ENCODE data around the gene MFAP5. TPM values are rescaled to one million over a fixed set of nuclear protein-coding genes. Genes with fewer than 3 reads are reported as not detected.

The MFAP5 gene
- total RNA-seq, 2 experiments from 2014 or later, result not detected

DNA sequence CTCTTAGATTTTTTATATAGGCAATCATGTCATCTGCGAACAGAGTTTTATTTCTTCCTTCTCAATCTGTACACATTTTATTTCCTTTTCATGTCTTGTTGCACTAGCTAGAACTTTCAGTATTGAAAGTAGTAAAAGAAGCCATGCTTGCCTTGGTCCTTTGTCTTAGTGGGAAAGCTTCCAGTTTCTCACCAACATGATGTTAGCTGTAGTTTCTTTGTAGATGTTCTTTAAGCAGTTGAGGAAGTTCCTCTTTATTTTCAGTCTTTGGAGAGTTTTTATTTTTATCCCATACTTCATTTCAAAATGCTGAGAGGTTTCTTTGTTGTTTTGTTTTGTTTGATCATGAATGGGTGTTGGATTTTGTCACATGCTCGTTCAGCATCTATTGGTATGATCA, 22.4 kb upstream of the MFAP5 start:
- Mint-ChIP-seq H3K27ac (no peak overlapping the region), H3K4me3 (no peak overlapping the region), H3K36me3 (ENCODE audit: low read depth) (no peaks in the 10 kb centered on the region), H3K9me3 (no peaks in the 10 kb centered on the region), H3K27me3 (no peaks in the 10 kb centered on the region), H3K4me1 (ENCODE audit: low read depth) (no peaks in the 10 kb centered on the region)
- POLR2A ChIA-PET, result interaction anchor here (0.6 kb wide), 1 partner anchor 587 kb away, joined by 3 read pairs; no protein-coding TSS in a partner anchor
- DNase-seq (no peak), ATAC-seq (no peak)
- CTCF ChIA-PET, result interaction anchor here (0.7 to 2.7 kb wide), 7 partner anchors 16 to 364 kb away, joined by 3 to 15 read pairs (median 7); no protein-coding TSS in a partner anchor
- TF ChIP-seq, protein P1, sequence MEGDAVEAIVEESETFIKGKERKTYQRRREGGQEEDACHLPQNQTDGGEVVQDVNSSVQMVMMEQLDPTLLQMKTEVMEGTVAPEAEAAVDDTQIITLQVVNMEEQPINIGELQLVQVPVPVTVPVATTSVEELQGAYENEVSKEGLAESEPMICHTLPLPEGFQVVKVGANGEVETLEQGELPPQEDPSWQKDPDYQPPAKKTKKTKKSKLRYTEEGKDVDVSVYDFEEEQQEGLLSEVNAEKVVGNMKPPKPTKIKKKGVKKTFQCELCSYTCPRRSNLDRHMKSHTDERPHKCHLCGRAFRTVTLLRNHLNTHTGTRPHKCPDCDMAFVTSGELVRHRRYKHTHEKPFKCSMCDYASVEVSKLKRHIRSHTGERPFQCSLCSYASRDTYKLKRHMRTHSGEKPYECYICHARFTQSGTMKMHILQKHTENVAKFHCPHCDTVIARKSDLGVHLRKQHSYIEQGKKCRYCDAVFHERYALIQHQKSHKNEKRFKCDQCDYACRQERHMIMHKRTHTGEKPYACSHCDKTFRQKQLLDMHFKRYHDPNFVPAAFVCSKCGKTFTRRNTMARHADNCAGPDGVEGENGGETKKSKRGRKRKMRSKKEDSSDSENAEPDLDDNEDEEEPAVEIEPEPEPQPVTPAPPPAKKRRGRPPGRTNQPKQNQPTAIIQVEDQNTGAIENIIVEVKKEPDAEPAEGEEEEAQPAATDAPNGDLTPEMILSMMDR (IDR thresholded peaks at IDR 0.05), result no peak
- intact Hi-C loops (cut with micrococcal nuclease), result no loop called here

DNA sequence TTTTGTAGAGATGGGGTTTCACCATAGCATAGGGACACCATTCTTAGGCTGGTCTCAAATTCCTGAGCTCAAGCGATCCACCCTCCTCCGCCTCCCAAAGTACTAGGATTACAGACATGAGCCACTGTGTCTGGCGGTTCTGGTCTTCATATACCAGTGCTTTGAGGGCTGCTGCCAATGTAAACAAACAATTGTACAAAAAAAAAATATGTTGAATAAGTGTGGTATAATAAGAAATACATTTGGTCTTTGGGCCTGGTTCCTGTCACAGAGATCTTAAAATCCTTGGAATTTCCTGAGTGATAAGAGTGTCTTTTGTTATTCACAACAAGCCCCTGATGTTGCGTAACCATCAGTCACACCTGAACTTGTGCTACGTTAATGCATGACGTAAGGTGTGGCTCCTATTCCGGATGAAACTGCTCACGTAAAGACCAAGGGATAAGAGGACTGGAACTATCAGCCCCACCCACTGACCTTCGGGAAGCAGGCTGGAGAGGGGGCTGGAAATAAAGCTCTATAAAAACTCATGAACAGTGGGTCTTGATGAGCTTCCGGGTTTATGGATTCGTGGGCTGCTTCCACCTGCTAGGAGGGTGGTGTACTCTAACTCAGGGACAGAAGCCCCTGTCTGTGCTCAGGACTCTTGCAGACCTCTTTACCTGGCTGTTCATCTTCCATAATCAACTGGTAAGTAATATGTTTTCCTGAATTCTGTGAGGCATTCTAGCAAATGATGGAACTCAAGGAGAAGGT, 18.7 kb upstream of the MFAP5 start:
- Mint-ChIP-seq H3K4me3 (no peak overlapping the region), H3K27ac (no peak overlapping the region), H3K36me3 (ENCODE audit: low read depth) (no peaks in the 10 kb centered on the region), H3K27me3 (no peaks in the 10 kb centered on the region), H3K4me1 (ENCODE audit: low read depth) (no peaks in the 10 kb centered on the region), H3K9me3 (no peaks in the 10 kb centered on the region)
- no peak for ATAC-seq
- no peak for DNase-seq
- intact Hi-C loops (cut with micrococcal nuclease), result loop anchor here (5.0 kb wide), 2 partner anchors 211 to 371 kb away; no protein-coding TSS in a partner anchor
- CTCF ChIA-PET, result interaction anchor here (0.6 to 3.6 kb wide), 27 partner anchors 11 to 371 kb away, joined by 3 to 31 read pairs (median 3); partner anchors contain the start of genes CLEC4E, M6PR and PHC1
- POLR2A ChIA-PET, result interaction anchor here (0.6 kb wide), 1 partner anchor 368 kb away, joined by 3 read pairs; no protein-coding TSS in a partner anchor
- TF ChIP-seq, protein P1 (IDR thresholded peaks at IDR 0.05), result no peak

DNA sequence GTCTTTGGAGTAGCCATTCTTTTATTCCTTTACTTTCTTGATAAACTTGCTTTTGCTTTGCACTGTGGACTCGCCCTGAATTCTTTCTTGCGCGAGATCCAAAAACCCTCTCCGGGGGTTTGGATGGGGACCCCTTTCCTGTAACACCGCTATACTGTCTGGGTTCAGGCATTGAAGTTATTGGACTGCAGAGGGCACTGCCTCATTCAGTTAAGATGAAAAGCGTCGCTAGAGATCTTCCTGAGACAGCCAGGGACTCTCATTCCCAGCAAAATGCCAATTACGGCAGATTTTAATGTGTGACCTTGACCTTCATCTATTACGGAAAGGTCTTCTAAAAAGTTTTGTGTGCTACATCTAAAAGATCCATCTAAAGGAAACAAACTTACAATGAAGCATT, 17.9 kb upstream of the MFAP5 start:
- POLR2A ChIA-PET, result no interaction called here
- H3K27ac Mint-ChIP-seq, result no peak overlapping the region
- no peak for ATAC-seq
- CTCF ChIA-PET, result interaction anchor here (0.7 to 3.6 kb wide), 9 partner anchors 10 to 369 kb away, joined by 3 to 27 read pairs (median 6); partner anchors contain the start of gene PHC1
- intact Hi-C loops (cut with micrococcal nuclease), result loop anchor here (5.0 kb wide), 2 partner anchors 212 to 372 kb away; no protein-coding TSS in a partner anchor
- TF ChIP-seq, protein P1 (IDR thresholded peaks at IDR 0.05), result no peak
- no peak overlapping the region for H3K4me3 Mint-ChIP-seq
- no peaks in the 10 kb centered on the region for H3K27me3 Mint-ChIP-seq
- no peaks in the 10 kb centered on the region for H3K9me3 Mint-ChIP-seq
- peaks cover 3% of the 10 kb centered on the region for H3K4me1 Mint-ChIP-seq (ENCODE audit: low read depth)
- H3K36me3 Mint-ChIP-seq (ENCODE audit: low read depth), result no peaks in the 10 kb centered on the region
- no peak for DNase-seq

DNA sequence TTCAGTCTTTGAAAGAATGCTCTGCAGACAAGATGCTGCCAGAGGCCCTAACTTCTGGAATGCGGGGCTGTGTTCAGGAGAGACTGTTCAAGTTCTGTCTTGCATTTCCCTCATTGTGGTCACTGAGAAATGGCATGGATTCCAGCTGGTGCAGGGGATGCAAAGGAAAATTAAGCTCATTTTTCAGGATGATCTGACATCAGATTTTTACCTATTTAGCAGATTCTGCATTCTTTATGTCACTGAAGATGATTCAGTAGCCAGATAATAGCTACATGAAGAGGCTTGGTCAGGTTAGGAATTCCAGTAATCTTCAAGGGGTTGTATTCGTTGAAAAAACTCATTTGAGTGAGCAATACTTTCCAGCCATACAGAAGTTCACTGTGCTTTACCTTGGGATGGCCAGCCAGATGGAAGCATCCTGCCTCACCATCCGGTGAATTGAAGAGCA, 16.1 kb upstream of the MFAP5 start:
- no peaks in the 10 kb centered on the region for H3K9me3 Mint-ChIP-seq
- CTCF ChIA-PET, result interaction anchor here (0.8 to 3.7 kb wide), 7 partner anchors 20 to 369 kb away, joined by 3 to 21 read pairs (median 4); no protein-coding TSS in a partner anchor
- TF ChIP-seq, protein P1 (IDR thresholded peaks at IDR 0.05), result no peak
- H3K4me1 Mint-ChIP-seq (ENCODE audit: low read depth), result peaks cover 7% of the 10 kb centered on the region
- no peak for ATAC-seq
- H3K4me3 Mint-ChIP-seq, result no peak overlapping the region
- no peak overlapping the region for H3K27ac Mint-ChIP-seq
- intact Hi-C loops (cut with micrococcal nuclease), result no loop called here
- no peak for DNase-seq
- no peaks in the 10 kb centered on the region for H3K36me3 Mint-ChIP-seq (ENCODE audit: low read depth)
- no peaks in the 10 kb centered on the region for H3K27me3 Mint-ChIP-seq
- POLR2A ChIA-PET, result no interaction called here

DNA sequence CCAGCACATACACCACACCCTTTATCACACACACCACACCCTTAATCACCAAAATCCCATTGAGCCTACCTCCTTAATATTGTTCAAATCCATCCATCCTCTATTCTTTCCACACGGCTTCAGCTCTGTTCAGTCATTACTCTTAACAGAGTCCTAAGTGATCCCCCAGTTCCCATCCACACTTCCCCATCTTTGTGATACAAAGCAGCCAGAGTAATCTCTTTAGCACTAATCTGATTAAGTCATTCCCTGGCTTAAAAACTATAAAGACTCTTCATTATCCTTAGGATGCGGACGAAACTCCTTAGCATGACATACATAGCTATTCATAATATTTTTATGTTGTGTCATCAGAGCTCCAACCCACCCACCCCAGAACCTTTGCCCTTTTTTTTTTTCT, 14.7 kb upstream of the MFAP5 start:
- no peak for DNase-seq
- Mint-ChIP-seq H3K4me3 (no peak overlapping the region), H3K4me1 (ENCODE audit: low read depth) (peaks cover 7% of the 10 kb centered on the region), H3K9me3 (no peaks in the 10 kb centered on the region), H3K27ac (no peak overlapping the region), H3K27me3 (no peaks in the 10 kb centered on the region), H3K36me3 (ENCODE audit: low read depth) (no peaks in the 10 kb centered on the region)
- no peak for ATAC-seq
- TF ChIP-seq, protein P1 (IDR thresholded peaks at IDR 0.05), result no peak
- intact Hi-C loops (cut with micrococcal nuclease), result no loop called here
- ChIA-PET CTCF (interaction anchor here (0.7 to 3.7 kb wide), 6 partner anchors 133 to 372 kb away, joined by 3 to 21 read pairs (median 7); no protein-coding TSS in a partner anchor), POLR2A (no interaction called here)

All from activated CD8-positive, alpha-beta T cell treated with anti-CD3 and anti-CD28 coated beads for 36 hours (primary cell).